IMR-90 (cell line): ENCODE results near the gene CELSR1. TPM values are rescaled to one million over a fixed set of nuclear protein-coding genes. Genes with fewer than 3 reads are reported as not detected.

ENCODE experiments used
- ATAC-seq: fragments of 200-7000 bp; cut with Tn5 transposase; 2 replicates; pipeline ENCODE4 v1.9.1; 2020; ENCODE audit warnings: low read depth, mild to moderate bottlenecking, moderate library complexity
- BruUV-seq: library from RNA; stranded (reverse); fragments of 400-500 nt; replicated peaks from 2 replicates; lab custom pipeline; 2021; lab: Mats Ljungman, UMichigan
- CTCF ChIA-PET: fragments of 300-600 bp; formaldehyde crosslinking; extraction: SDS; loops from one replicate; lab custom pipeline; 2021; ENCODE audit warnings: antibody characterized with exemption; lab: Yijun Ruan, JAX
- POLR2A ChIA-PET: fragments of 300-600 bp; sonication (Branson Sonifier 250); formaldehyde crosslinking; loops from one replicate; lab custom pipeline; 2022; ENCODE audit warnings: antibody characterized with exemption; ENCODE audit not compliant: unreplicated experiment; lab: Charles Lee
- DNase-seq: peaks from one replicate; pipeline ENCODE4 v3.0.0; 2013
- H2AFZ ChIP-seq: replicated peaks from 2 replicates; pipeline ENCODE3; 2013; ENCODE audit warnings: low read length, mild to moderate bottlenecking; ENCODE audit not compliant: poor library complexity
- H2AK5ac ChIP-seq: 2 replicates; pipeline ENCODE4 v1.6.1; 2013; ENCODE audit warnings: low read depth, low read length, inconsistent platforms
- H2AK9ac ChIP-seq: replicated peaks from 2 replicates; pipeline ENCODE3; 2013; ENCODE audit warnings: mild to moderate bottlenecking, low read depth, low read length, moderate library complexity; ENCODE audit not compliant: poor library complexity
- H2BK120ac ChIP-seq: 2 replicates; pipeline ENCODE4 v1.6.1; 2013; ENCODE audit warnings: low read depth, low read length, inconsistent platforms
- H2BK15ac ChIP-seq: 3 replicates; pipeline ENCODE4 v1.6.1; 2013; ENCODE audit warnings: low read depth, low read length, inconsistent platforms
- H2BK20ac ChIP-seq: 2 replicates; pipeline ENCODE4 v1.6.1; 2013; ENCODE audit warnings: low read depth, mild to moderate bottlenecking, inconsistent platforms, low read length, moderate library complexity
- H2BK5ac ChIP-seq: 2 replicates; pipeline ENCODE4 v1.6.1; 2013; ENCODE audit warnings: mild to moderate bottlenecking, low read depth, low read length, inconsistent platforms; ENCODE audit not compliant: poor library complexity, severe bottlenecking
- H3K14ac ChIP-seq: replicated peaks from 2 replicates; pipeline ENCODE4 v1.6.1; 2013; ENCODE audit warnings: low read depth, low read length, inconsistent platforms
- H3K18ac ChIP-seq: 2 replicates; pipeline ENCODE4 v1.6.1; 2013; ENCODE audit warnings: low read depth, low read length, control low read depth
- H3K23ac ChIP-seq: 2 replicates; pipeline ENCODE4 v1.6.1; 2013; ENCODE audit warnings: low read depth, low read length, inconsistent platforms
- H3K27ac ChIP-seq: 2 replicates; pipeline ENCODE4 v1.5.1; 2013; ENCODE audit warnings: mild to moderate bottlenecking, control low read depth, low read length; ENCODE audit not compliant: insufficient read depth
- H3K27me3 ChIP-seq: 2 replicates; pipeline ENCODE4 v1.6.1; 2013; ENCODE audit warnings: low read length; ENCODE audit not compliant: control insufficient read depth, insufficient read depth
- H3K36me3 ChIP-seq: 2 replicates; pipeline ENCODE4 v1.6.1; 2013; ENCODE audit warnings: low read length, mixed read lengths; ENCODE audit not compliant: control insufficient read depth, insufficient read depth
- H3K4ac ChIP-seq: 2 replicates; pipeline ENCODE4 v1.6.1; 2013; ENCODE audit warnings: low read depth, low read length, inconsistent platforms
- H3K4me1 ChIP-seq: 2 replicates; pipeline ENCODE4 v1.6.1; 2013; ENCODE audit warnings: low read length, mixed read lengths; ENCODE audit not compliant: control insufficient read depth, insufficient read depth
- H3K4me2 ChIP-seq: 2 replicates; pipeline ENCODE4 v1.6.1; 2013; ENCODE audit warnings: low read depth, mild to moderate bottlenecking, control low read depth, low read length, moderate library complexity
- H3K4me3 ChIP-seq: 2 replicates; pipeline ENCODE4 v1.5.1; 2013; ENCODE audit warnings: low read depth, mild to moderate bottlenecking, control low read depth, low read length, moderate library complexity; ENCODE audit not compliant: insufficient read depth
- H3K56ac ChIP-seq: 2 replicates; pipeline ENCODE4 v1.6.1; 2013; ENCODE audit warnings: low read length, inconsistent platforms; ENCODE audit not compliant: insufficient read depth; ENCODE audit errors: extremely low read depth
- H3K79me1 ChIP-seq, 2 experiments: 2 replicates each; pipeline ENCODE4 v1.6.1; 2013; ENCODE audit warnings: low read length in 2 of 2, inconsistent platforms in 1 of 2, low read depth in 1 of 2
- H3K9ac ChIP-seq: 2 replicates; pipeline ENCODE4 v1.6.1; 2013; ENCODE audit warnings: low read depth, low read length, control low read depth
- H3K9me1 ChIP-seq: 2 replicates; pipeline ENCODE4 v1.6.1; 2013; ENCODE audit warnings: low read length, inconsistent platforms; ENCODE audit not compliant: insufficient read depth
- H3K9me3 ChIP-seq: 2 replicates; pipeline ENCODE4 v1.6.1; 2013; ENCODE audit warnings: low read length; ENCODE audit not compliant: control insufficient read depth, insufficient read depth
- H4K20me1 ChIP-seq: 2 replicates; pipeline ENCODE4 v1.6.1; 2013; ENCODE audit warnings: low read length, inconsistent platforms; ENCODE audit not compliant: insufficient read depth
- H4K5ac ChIP-seq: 2 replicates; pipeline ENCODE4 v1.6.1; 2013; ENCODE audit warnings: mild to moderate bottlenecking, low read depth, low read length, control low read depth
- H4K8ac ChIP-seq, 2 experiments: 2 replicates each; pipeline ENCODE4 v1.6.1; 2013; ENCODE audit warnings: low read depth in 2 of 2, low read length in 2 of 2, control low read depth in 1 of 2, inconsistent platforms in 1 of 2
- H4K91ac ChIP-seq: 2 replicates; pipeline ENCODE4 v1.6.1; 2013; ENCODE audit warnings: low read depth, low read length, inconsistent platforms; ENCODE audit not compliant: insufficient read depth
- BHLHE40 ChIP-seq: fragments of 150-350 bp; IDR thresholded peaks from 2 replicates; pipeline ENCODE4 v1.6.1; 2016; ENCODE audit warnings: mild to moderate bottlenecking, low read depth, low read length
- CEBPB ChIP-seq: IDR thresholded peaks from 2 replicates; pipeline ENCODE4 v1.6.1; 2012; ENCODE audit warnings: low read depth, low read length, improper control_type of control experiment
- CHD1 ChIP-seq: IDR thresholded peaks from 2 replicates; pipeline ENCODE4 v1.6.1; 2012; ENCODE audit warnings: low read depth, low read length, improper control_type of control experiment
- FOS ChIP-seq: fragments of 150-350 bp; IDR thresholded peaks from 2 replicates; pipeline ENCODE4 v1.6.1; 2016; ENCODE audit warnings: low read depth, low read length
- RAD21 ChIP-seq: IDR thresholded peaks from 2 replicates; pipeline ENCODE4 v1.6.1; 2012; ENCODE audit warnings: low read length, improper control_type of control experiment
- RCOR1 ChIP-seq: IDR thresholded peaks from 2 replicates; pipeline ENCODE4 v1.6.1; 2012; ENCODE audit warnings: mild to moderate bottlenecking, low read length, improper control_type of control experiment; ENCODE audit not compliant: insufficient replicate concordance
- SMC3 ChIP-seq: fragments of 150-350 bp; IDR thresholded peaks from 2 replicates; pipeline ENCODE4 v1.6.1; 2016; ENCODE audit warnings: low read depth, mild to moderate bottlenecking, antibody characterized with exemption, low read length, moderate library complexity
- USF2 ChIP-seq: fragments of 150-350 bp; IDR thresholded peaks from 2 replicates; pipeline ENCODE4 v1.6.1; 2017; ENCODE audit warnings: mild to moderate bottlenecking, antibody characterized with exemption, low read length, low read depth
- WGBS, 2 experiments: methylation state at CpG; one replicate each; pipeline versions ENCODE4 v1.1.5 to v1.1.7; 2013; ENCODE audit warnings: missing lambda C conversion rate in 2 of 2; ENCODE audit not compliant: insufficient read length in 1 of 2; ENCODE audit errors: extremely low coverage in 2 of 2; 5-methylcytosine and 5-hydroxymethylcytosine counted together
- dilution Hi-C: fragments of 300-500 bp; cut with HindIII; formaldehyde crosslinking; loops from one replicate; pipeline ENCODE4 v1.14.3; 2018; ENCODE audit warnings: low sequenced_read_pairs; ENCODE audit not compliant: unreplicated experiment
- in situ Hi-C: fragments of 300-500 bp; cut with MboI; formaldehyde crosslinking; loops from 3 replicates; pipeline ENCODE4 v1.14.3; 2019; ENCODE audit warnings: low sequenced_read_pairs, inconsistent platforms, mixed read lengths
- intact Hi-C: fragments of 100-400 bp; cut with micrococcal nuclease; formaldehyde crosslinking; loops from 2 replicates; pipeline ENCODE4 v1.10.0; 2022
- polyA plus RNA-seq, 3 experiments: library from polyadenylated mRNA; depleted of rRNA; stranded (reverse); fragments of >200 nt; gene quantifications; 2 replicates each; pipeline ENCODE4 v1.2.3, GENCODE V29; 2012; ENCODE audit warnings: low replicate concordance in 1 of 3
- total RNA-seq: library from RNA; depleted of rRNA; stranded (reverse); fragments of >200 nt; gene quantifications from 2 replicates; pipeline ENCODE4 v1.2.3, GENCODE V29; 2012
- TF ChIP-seq, protein P1 (sequence below): fragments of 150-350 bp; IDR thresholded peaks from 2 replicates; pipeline ENCODE4 v1.6.1; 2016; ENCODE audit warnings: low read depth, mild to moderate bottlenecking, low read length, moderate library complexity, borderline replicate concordance

Gene CELSR1
- total and polyA plus RNA-seq, 2 of the 4 experiments (the other 2 are of a cell fraction), result 0.36 to 0.82 TPM

GRCh38 chr22:46362203-46362933 is 175.1 kb downstream of the CELSR1 start:
- no peak overlapping the region for H3K56ac ChIP-seq
- no peak overlapping the region for H2AK9ac ChIP-seq
- DNase-seq (peak; percentile 6), ATAC-seq (no peak)
- H2BK5ac ChIP-seq, result no peak overlapping the region
- no peak overlapping the region for H4K91ac ChIP-seq
- no peaks in the 10 kb centered on the region for H3K9me1 ChIP-seq
- no peak overlapping the region for H4K5ac ChIP-seq
- no peak overlapping the region for H3K27ac ChIP-seq
- H3K4me2 ChIP-seq, result no peak overlapping the region
- CTCF ChIA-PET, result no interaction called here
- H3K4me1 ChIP-seq, result no peaks in the 10 kb centered on the region
- no peaks in the 10 kb centered on the region for H3K79me1 ChIP-seq
- H3K23ac ChIP-seq, result no peak overlapping the region
- in situ Hi-C loops, result no loop called here
- no peak overlapping the region for H3K9ac ChIP-seq
- no peaks in the 10 kb centered on the region for H4K20me1 ChIP-seq
- dilution Hi-C loops, result no loop called here
- H2BK120ac ChIP-seq, result no peak overlapping the region
- H2BK15ac ChIP-seq, result no peak overlapping the region
- TF ChIP-seq BHLHE40, result no peak
- no peak for TF ChIP-seq RAD21
- no peak for TF ChIP-seq FOS
- TF ChIP-seq USF2, result no peak
- no peak for TF ChIP-seq SMC3
- TF ChIP-seq CHD1, result no peak
- TF ChIP-seq, protein P1, sequence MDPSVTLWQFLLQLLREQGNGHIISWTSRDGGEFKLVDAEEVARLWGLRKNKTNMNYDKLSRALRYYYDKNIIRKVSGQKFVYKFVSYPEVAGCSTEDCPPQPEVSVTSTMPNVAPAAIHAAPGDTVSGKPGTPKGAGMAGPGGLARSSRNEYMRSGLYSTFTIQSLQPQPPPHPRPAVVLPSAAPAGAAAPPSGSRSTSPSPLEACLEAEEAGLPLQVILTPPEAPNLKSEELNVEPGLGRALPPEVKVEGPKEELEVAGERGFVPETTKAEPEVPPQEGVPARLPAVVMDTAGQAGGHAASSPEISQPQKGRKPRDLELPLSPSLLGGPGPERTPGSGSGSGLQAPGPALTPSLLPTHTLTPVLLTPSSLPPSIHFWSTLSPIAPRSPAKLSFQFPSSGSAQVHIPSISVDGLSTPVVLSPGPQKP, result no peak
- no peak for TF ChIP-seq CEBPB
- TF ChIP-seq RCOR1, result no peak
- peaks cover 4% of the 10 kb centered on the region; the same call in 1 of the 2 replicates for H3K36me3 ChIP-seq
- 54% methylated on average over 20 of the region's 25 CpGs; no CpG with 5 or more reads in 1 of the 2 experiments for WGBS, 2 experiments
- intact Hi-C loops, result no loop called here
- no peak overlapping the region for H4K8ac ChIP-seq
- no peaks in the 10 kb centered on the region for H3K9me3 ChIP-seq
- no peak overlapping the region for H2BK20ac ChIP-seq
- POLR2A ChIA-PET, result no interaction called here
- H3K27me3 ChIP-seq, result peaks cover 5% of the 10 kb centered on the region; the same call in 1 of the 2 replicates
- H2AFZ ChIP-seq, result no peak overlapping the region
- H3K14ac ChIP-seq, result no peak overlapping the region
- BruUV-seq, result no TSS peak
- no peak overlapping the region for H3K4ac ChIP-seq
- H2AK5ac ChIP-seq, result no peak overlapping the region
- H3K4me3 ChIP-seq, result no peak overlapping the region
- no peak overlapping the region for H3K18ac ChIP-seq
